Upper lobe of left lung (tissue), 6 donors: Measurements from ENCODE around the gene MYZAP. TPM values are rescaled to one million over a fixed set of nuclear protein-coding genes. Genes with fewer than 3 reads are reported as not detected.

ENCODE experiments used
- ATAC-seq, 2 donors: fragments of 200-7000 bp; cut with Tn5 transposase; one replicate each; pipeline ENCODE4 v1.9.1; 2022; ENCODE audit warnings: mild to moderate bottlenecking in 2 of 2, moderate library complexity in 2 of 2; ENCODE audit not compliant: low FRiP score in 2 of 2
- DNase-seq, 2 donors: peaks; one replicate each; pipeline ENCODE4 v3.0.0-alpha.2; 2019 to 2020
- H3K27ac ChIP-seq, 4 donors: fragments of 200-600 bp; sonication (generic); one replicate each; pipeline ENCODE4 v1.5.1; 2016 to 2019
- H3K27me3 ChIP-seq, 4 donors: fragments of 200-600 bp; sonication (generic); one replicate each; pipeline ENCODE4 v1.5.1; 2017 to 2019
- H3K36me3 ChIP-seq, 4 donors: fragments of 200-600 bp; sonication (generic); one replicate each; pipeline ENCODE4 v1.5.1; 2016 to 2019
- H3K4me1 ChIP-seq, 4 donors: fragments of 200-600 bp; sonication (generic); one replicate each; pipeline ENCODE4 v1.5.1; 2018 to 2019
- H3K4me3 ChIP-seq, 4 donors: fragments of 200-600 bp; sonication (generic); one replicate each; pipeline ENCODE4 v1.5.1; 2017 to 2019; ENCODE audit warnings: mild to moderate bottlenecking in 2 of 4, moderate library complexity in 1 of 4
- H3K9me3 ChIP-seq, 4 donors: fragments of 200-600 bp; sonication (generic); one replicate each; pipeline ENCODE4 v1.5.1; 2018 to 2019
- EP300 ChIP-seq, 4 donors: sonication (generic); formaldehyde crosslinking; IDR thresholded peaks; one replicate each; pipeline ENCODE4 v1.5.1; 2017; ENCODE audit warnings: antibody characterized with exemption in 4 of 4, control low read depth in 2 of 4
- POLR2A ChIP-seq, 4 donors: fragments of 450-650 bp; IDR thresholded peaks; one replicate each; pipeline ENCODE4 v1.5.1; 2016 to 2017; ENCODE audit warnings: antibody characterized with exemption in 4 of 4, mild to moderate bottlenecking in 2 of 4
- POLR2AphosphoS5 ChIP-seq, 2 donors: sonication (generic); formaldehyde crosslinking; IDR thresholded peaks; one replicate each; pipeline ENCODE4 v1.5.1; 2017; ENCODE audit warnings: antibody characterized with exemption in 2 of 2
- WGBS, 2 donors: methylation state at CpG; one replicate each; pipeline ENCODE4 v1.1.5; 2017 to 2018; 5-methylcytosine and 5-hydroxymethylcytosine counted together
- total RNA-seq, 6 donors: library from RNA; depleted of rRNA in 4 of 6; stranded (reverse); fragments of >200 nt in 4 of 6; gene quantifications; one replicate each; pipeline versions ENCODE4 v1.1.0 to v1.2.1, GENCODE V29; 2016 to 2021
- TF ChIP-seq, protein P1 (sequence below), 6 experiments: fragments of 450-650 bp in 4 of 6; fragments of 200-600 bp in 2 of 6; sonication (generic) in 2 of 6; IDR thresholded peaks; one replicate each; pipeline ENCODE4 v1.5.1; 2016 to 2019; ENCODE audit warnings: antibody characterized with exemption in 6 of 6
- donor health status: DM: no; HTN: no; CAD: no; lungs with moderate emphysema.
- donor health status: DM: no; HTN: yes; CAD: no; lungs with severe emphysema.

Gene MYZAP
- total RNA-seq, 6 donors from 2014 or later: 22.0 to 54.3 (median 30.4) TPM

DNA sequence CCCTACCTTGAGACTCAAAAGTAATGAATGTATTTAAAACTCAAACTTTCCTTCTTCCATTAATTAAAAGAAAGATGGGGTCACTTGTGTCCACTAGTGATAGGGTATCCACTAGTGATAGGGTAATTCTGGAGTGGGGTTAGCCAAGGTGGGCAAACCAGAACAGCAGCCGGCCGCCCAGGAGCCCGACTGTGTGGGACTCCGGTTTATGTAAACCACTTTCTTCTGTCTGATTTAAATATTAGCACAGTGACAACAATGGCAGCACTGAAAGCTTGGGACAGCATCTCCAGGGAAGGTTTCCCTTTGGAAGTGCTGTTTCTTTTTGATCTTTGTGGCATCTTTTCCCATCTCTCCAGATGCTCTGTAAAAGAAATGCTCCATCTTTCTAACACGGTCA lies 722 bp downstream of the MYZAP start:
- TF ChIP-seq POLR2AphosphoS5 (IDR thresholded peaks at IDR 0.05) (no peak), POLR2A (IDR thresholded peaks at IDR 0.05) (no peak), EP300 (IDR thresholded peaks at IDR 0.05) (no peak)
- TF ChIP-seq, protein P1, sequence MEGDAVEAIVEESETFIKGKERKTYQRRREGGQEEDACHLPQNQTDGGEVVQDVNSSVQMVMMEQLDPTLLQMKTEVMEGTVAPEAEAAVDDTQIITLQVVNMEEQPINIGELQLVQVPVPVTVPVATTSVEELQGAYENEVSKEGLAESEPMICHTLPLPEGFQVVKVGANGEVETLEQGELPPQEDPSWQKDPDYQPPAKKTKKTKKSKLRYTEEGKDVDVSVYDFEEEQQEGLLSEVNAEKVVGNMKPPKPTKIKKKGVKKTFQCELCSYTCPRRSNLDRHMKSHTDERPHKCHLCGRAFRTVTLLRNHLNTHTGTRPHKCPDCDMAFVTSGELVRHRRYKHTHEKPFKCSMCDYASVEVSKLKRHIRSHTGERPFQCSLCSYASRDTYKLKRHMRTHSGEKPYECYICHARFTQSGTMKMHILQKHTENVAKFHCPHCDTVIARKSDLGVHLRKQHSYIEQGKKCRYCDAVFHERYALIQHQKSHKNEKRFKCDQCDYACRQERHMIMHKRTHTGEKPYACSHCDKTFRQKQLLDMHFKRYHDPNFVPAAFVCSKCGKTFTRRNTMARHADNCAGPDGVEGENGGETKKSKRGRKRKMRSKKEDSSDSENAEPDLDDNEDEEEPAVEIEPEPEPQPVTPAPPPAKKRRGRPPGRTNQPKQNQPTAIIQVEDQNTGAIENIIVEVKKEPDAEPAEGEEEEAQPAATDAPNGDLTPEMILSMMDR (IDR thresholded peaks at IDR 0.05): no peak
- Histone ChIP-seq H3K36me3 (no peaks in the 10 kb centered on the region), H3K4me3 (peak overlapping the region; percentile 56 to 73 (median 62)), H3K27ac (peak overlapping the region; percentile 75 to 91 (median 84)), H3K9me3 (no peaks in the 10 kb centered on the region), H3K4me1 (peaks cover 32 to 69% (median 48%) of the 10 kb centered on the region in 4 donors), H3K27me3 (peaks cover 0 to 9% (median under 1%) of the 10 kb centered on the region in 4 donors)
- peak in 1 of 2 donors; percentile 27 for DNase-seq
- ATAC-seq: no peak
- WGBS, 2 donors: 44 to 62% methylated on average over 5 of the region's 5 CpGs

- Histone ChIP-seq H3K9me3 (no peaks in the 10 kb centered on the region), H3K27ac (peak overlapping the region; percentile 75 to 91 (median 84)), H3K4me1 (peaks cover 30 to 70% (median 45%) of the 10 kb centered on the region in 4 donors), H3K27me3 (peaks cover 0 to 9% (median under 1%) of the 10 kb centered on the region in 4 donors), H3K36me3 (no peaks in the 10 kb centered on the region), H3K4me3 (peak overlapping the region; percentile 56 to 73 (median 62))
- 64 to 75% methylated on average over 5 of the region's 5 CpGs for WGBS, 2 donors
- ATAC-seq (no peak), DNase-seq (no peak)
- TF ChIP-seq POLR2A (IDR thresholded peaks at IDR 0.05) (no peak), POLR2AphosphoS5 (IDR thresholded peaks at IDR 0.05) (no peak), EP300 (IDR thresholded peaks at IDR 0.05) (no peak)
- TF ChIP-seq, protein P1 (IDR thresholded peaks at IDR 0.05): no peak
Observed at GRCh38 chr15:57592836-57593420, 1.2 kb downstream of the MYZAP start.

- H3K4me1 ChIP-seq: peaks cover 30 to 63% (median 43%) of the 10 kb centered on the region in 4 donors
- DNase-seq (no peak), ATAC-seq (no peak)
- 80 to 84% methylated on average over 6 of the region's 6 CpGs for WGBS, 2 donors
- H3K4me3 ChIP-seq: peak overlapping the region in 2 of 4 donors; percentile 58 to 73
- TF ChIP-seq EP300 (IDR thresholded peaks at IDR 0.05): no peak
- no peak for TF ChIP-seq POLR2AphosphoS5 (IDR thresholded peaks at IDR 0.05)
- TF ChIP-seq, protein P1 (IDR thresholded peaks at IDR 0.05): no peak
- no peak for TF ChIP-seq POLR2A (IDR thresholded peaks at IDR 0.05)
- H3K9me3 ChIP-seq: no peaks in the 10 kb centered on the region
- H3K27me3 ChIP-seq: peaks cover 0 to 9% (median under 1%) of the 10 kb centered on the region in 4 donors
- peak overlapping the region; percentile 15 to 91 (median 50) for H3K27ac ChIP-seq
- H3K36me3 ChIP-seq: no peaks in the 10 kb centered on the region
Observed at GRCh38 chr15:57594479-57594878, 2.8 kb downstream of the MYZAP start.

- peak overlapping the region; percentile 31 to 91 (median 70) for H3K27ac ChIP-seq
- peak overlapping the region in 2 of 4 donors; percentile 58 to 73 for H3K4me3 ChIP-seq
- H3K9me3 ChIP-seq: no peaks in the 10 kb centered on the region
- WGBS, 2 donors: 42 to 47% methylated on average over 9 of the region's 9 CpGs
- no peaks in the 10 kb centered on the region for H3K36me3 ChIP-seq
- peaks cover 0 to 9% (median under 1%) of the 10 kb centered on the region in 4 donors for H3K27me3 ChIP-seq
- DNase-seq (no peak), ATAC-seq (no peak)
- peaks cover 30 to 56% (median 37%) of the 10 kb centered on the region in 4 donors for H3K4me1 ChIP-seq
- TF ChIP-seq POLR2AphosphoS5 (IDR thresholded peaks at IDR 0.05) (no peak), EP300 (IDR thresholded peaks at IDR 0.05) (no peak), POLR2A (IDR thresholded peaks at IDR 0.05) (no peak)
- TF ChIP-seq, protein P1 (IDR thresholded peaks at IDR 0.05): no peak
Observed at GRCh38 chr15:57595011-57595866, 3.5 kb downstream of the MYZAP start.
